A549 treated with AZD9567 at 1 μM for 4 hours (cell line): ENCODE measurements around the gene ZNF722. TPM values are rescaled to one million over a fixed set of nuclear protein-coding genes. Genes with fewer than 3 reads are reported as not detected.

Source experiments
- total RNA-seq: library from RNA; stranded (reverse); fragments of 200-300 nt; extraction: Qiagen RNA extraction; gene quantifications from 5 replicates; pipeline ENCODE4 v1.2.3, GENCODE V29; 2022; ENCODE audit not compliant: insufficient read depth

Gene ZNF722
- total RNA-seq = not detected in 5 replicates

DNA sequence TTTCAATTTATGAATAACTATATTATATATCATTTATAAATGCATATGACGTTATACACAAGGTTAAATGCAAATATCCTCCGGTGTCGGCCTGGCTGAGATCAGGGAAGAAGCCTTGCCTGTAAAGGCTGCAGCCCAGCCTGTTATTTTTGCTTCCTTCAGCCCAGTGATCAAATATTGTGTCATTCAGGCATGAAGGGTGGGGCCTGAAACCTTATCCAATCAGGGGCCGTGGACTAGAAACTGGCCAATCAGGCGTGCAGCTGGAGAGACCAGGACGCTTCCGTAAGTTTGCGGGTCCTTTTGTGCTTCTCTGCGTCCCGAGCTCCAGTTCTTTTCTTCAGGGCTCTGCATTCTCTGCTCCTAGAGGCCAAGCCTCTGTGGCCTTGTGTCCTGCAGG, at the start of gene ZNF722:
Gene ZNF722 (plus strand): TSS at position 301 of the 400 bp plus-strand sequence. CDS start 113 bp downstream, outside the sequence.

GRCh38 chr7:64045301-64046040, 46.8 kb downstream of the ZNF722 start, which contains the start of gene ZNF727:
Gene ZNF727, plus strand, starts transcription at chr7:64045434. Its CDS starts 188 bp downstream, at chr7:64045622.

Other genes starting within 250 kb of the ZNF722 start
- not detected in 5 replicates for gene ZNF727, start 46.6 kb downstream of the ZNF722 start, total RNA-seq
- not detected in 5 replicates for gene ZNF735, start 208.4 kb downstream of the ZNF722 start, total RNA-seq
- not detected in 5 replicates for gene ZNF679, start 229.6 kb downstream of the ZNF722 start, total RNA-seq